HepG2 (cell line): ENCODE measurements around the gene MMS19. TPM values are rescaled to one million over a fixed set of nuclear protein-coding genes. Genes with fewer than 3 reads are reported as not detected.
A peak's percentile ranks its signal among the peaks of the same experiment; 100 is the strongest.

ENCODE experiments used
- EHMT2 ChIP-seq: fragments of 200-600 bp; sonication (generic); IDR thresholded peaks from 2 replicates; pipeline ENCODE4 v1.7.0; 2017; ENCODE audit warnings: antibody characterized with exemption, low read depth, low read length, borderline replicate concordance
- GABPA ChIP-seq, 2 experiments: IDR thresholded peaks; 2 replicates each; pipeline ENCODE4 v1.6.1; 2011 to 2016; ENCODE audit warnings: low read depth in 2 of 2, low read length in 1 of 2, missing biosample characterization in 1 of 2, missing genetic modification characterization in 1 of 2
- KDM3A ChIP-seq: IDR thresholded peaks from 2 replicates; pipeline ENCODE4 v1.6.1; 2018; ENCODE audit warnings: low read depth, missing compliant biosample characterization
- MED1 ChIP-seq: sonication (generic); formaldehyde crosslinking; IDR thresholded peaks from 2 replicates; pipeline ENCODE4 v1.4.0; 2020; ENCODE audit warnings: missing genetic modification reagents
- PPARG ChIP-seq: conservative IDR thresholded peaks from 2 replicates; pipeline ENCODE4 v1.6.1; 2016; ENCODE audit warnings: missing biosample characterization, missing genetic modification reagents
- REPIN1 ChIP-seq: sonication (generic); formaldehyde crosslinking; IDR thresholded peaks from 2 replicates; pipeline ENCODE4 v1.8.0; 2022; ENCODE audit warnings: missing genetic modification reagents, low read depth, mild to moderate bottlenecking, borderline replicate concordance
- RXRB ChIP-seq: IDR thresholded peaks from 2 replicates; pipeline ENCODE4 v1.6.1; 2016; ENCODE audit warnings: borderline replicate concordance, missing genetic modification reagents, missing compliant biosample characterization
- SIX4 ChIP-seq: sonication (generic); formaldehyde crosslinking; IDR thresholded peaks from 2 replicates; pipeline ENCODE4 v1.4.0; 2020; ENCODE audit warnings: missing genetic modification reagents
- TBX2 ChIP-seq: sonication (generic); formaldehyde crosslinking; IDR thresholded peaks from 2 replicates; pipeline ENCODE4 v1.5.0; 2020; ENCODE audit warnings: missing genetic modification reagents, mild to moderate bottlenecking, borderline replicate concordance
- ZNF205 ChIP-seq: IDR thresholded peaks from 2 replicates; pipeline ENCODE4 v1.6.1; 2018; ENCODE audit warnings: missing biosample characterization, missing genetic modification reagents
- ZNF235 ChIP-seq: sonication (generic); formaldehyde crosslinking; IDR thresholded peaks from 2 replicates; pipeline ENCODE4 v1.8.1; 2023; ENCODE audit warnings: mild to moderate bottlenecking, missing genetic modification reagents, borderline replicate concordance
- ZNF317 ChIP-seq: sonication (generic); formaldehyde crosslinking; IDR thresholded peaks from 2 replicates; pipeline ENCODE4 v1.5.0; 2020; ENCODE audit warnings: mild to moderate bottlenecking, missing genetic modification reagents
- ZNF549 ChIP-seq: sonication (generic); formaldehyde crosslinking; IDR thresholded peaks from 2 replicates; pipeline ENCODE4 v1.5.0; 2020; ENCODE audit warnings: missing genetic modification reagents
- ZNF746 ChIP-seq: sonication (generic); formaldehyde crosslinking; IDR thresholded peaks from 2 replicates; pipeline ENCODE4 v1.8.0; 2022; ENCODE audit warnings: mild to moderate bottlenecking, missing genetic modification reagents
- ZNF761 ChIP-seq: sonication (generic); formaldehyde crosslinking; conservative IDR thresholded peaks from 2 replicates; pipeline ENCODE4 v1.4.0; 2020; ENCODE audit warnings: mild to moderate bottlenecking, missing genetic modification reagents
- ZNF768 ChIP-seq: sonication (generic); formaldehyde crosslinking; IDR thresholded peaks from 2 replicates; pipeline ENCODE4 v1.4.0; 2020; ENCODE audit warnings: missing genetic modification reagents
- polyA plus RNA-seq, 8 experiments: library from polyadenylated mRNA; depleted of rRNA in 3 of 8; stranded (reverse) in 7 of 8; unstranded in 1 of 8; fragments of >200 nt; fragmentation: Illumina TruSeq in 4 of 8; extraction: Trizol in 4 of 8; gene quantifications; 2 replicates each; pipeline versions ENCODE4 v1.2.1 to v1.2.3, GENCODE V29; 2011 to 2016; ENCODE audit warnings: low read depth in 4 of 8, missing spikeins in 1 of 8, mixed read lengths in 1 of 8; ENCODE audit not compliant: insufficient read depth in 1 of 8
- total RNA-seq, 5 experiments: library from RNA; depleted of rRNA; stranded (reverse); fragments of >200 nt; fragmentation: Illumina TruSeq; extraction: Trizol; gene quantifications; 2 replicates each; pipeline ENCODE4 v1.2.3, GENCODE V29; 2016; ENCODE audit warnings: low read depth in 1 of 5
- TF ChIP-seq, protein P1 (sequence below): sonication (generic); formaldehyde crosslinking; IDR thresholded peaks from 2 replicates; pipeline ENCODE4 v1.5.1; 2020; ENCODE audit warnings: mild to moderate bottlenecking, missing genetic modification reagents, moderate library complexity
- TF ChIP-seq, protein P2 (sequence below): sonication (generic); IDR thresholded peaks from 2 replicates; pipeline ENCODE4 v1.6.1; 2016; ENCODE audit warnings: low read depth, borderline replicate concordance
- TF ChIP-seq, protein P3 (sequence below): IDR thresholded peaks from 2 replicates; pipeline ENCODE4 v1.6.1; 2016
- TF ChIP-seq, protein P4 (sequence below): IDR thresholded peaks from 2 replicates; pipeline ENCODE4 v1.4.0; 2020; ENCODE audit warnings: mild to moderate bottlenecking, missing genetic modification reagents

The MMS19 gene
- total and polyA plus RNA-seq, 2 of the 13 experiments (the other 11 are each of a cell fraction or from before 2014, with no cell fraction given) = 76.4 to 107 TPM

DNA sequence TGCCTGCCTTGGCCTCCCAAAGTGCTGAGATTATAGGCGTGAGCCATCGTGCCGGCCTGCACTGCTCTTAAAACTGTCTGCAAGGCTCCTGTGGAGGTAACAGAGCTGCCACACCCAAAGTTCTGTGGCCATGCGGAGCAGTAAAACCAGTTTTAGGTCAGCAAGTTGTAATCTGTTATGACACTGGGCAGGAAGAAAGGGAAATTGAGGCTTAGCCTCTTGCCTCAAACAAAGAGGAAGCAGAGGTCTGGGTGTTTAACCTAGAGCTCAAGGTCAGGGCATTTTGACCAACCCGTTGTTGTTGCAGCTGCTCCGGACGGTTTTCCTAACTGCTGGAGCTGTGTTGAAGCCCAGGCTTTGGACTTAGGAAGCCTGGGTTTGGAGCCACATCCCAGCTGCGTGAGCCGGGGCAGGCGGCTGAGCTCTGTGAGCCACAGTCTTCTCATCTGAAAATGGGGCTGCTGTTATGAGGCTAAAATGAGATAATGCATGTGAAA, 89.7 kb downstream of the MMS19 start (continued):
- TF ChIP-seq, protein P1, sequence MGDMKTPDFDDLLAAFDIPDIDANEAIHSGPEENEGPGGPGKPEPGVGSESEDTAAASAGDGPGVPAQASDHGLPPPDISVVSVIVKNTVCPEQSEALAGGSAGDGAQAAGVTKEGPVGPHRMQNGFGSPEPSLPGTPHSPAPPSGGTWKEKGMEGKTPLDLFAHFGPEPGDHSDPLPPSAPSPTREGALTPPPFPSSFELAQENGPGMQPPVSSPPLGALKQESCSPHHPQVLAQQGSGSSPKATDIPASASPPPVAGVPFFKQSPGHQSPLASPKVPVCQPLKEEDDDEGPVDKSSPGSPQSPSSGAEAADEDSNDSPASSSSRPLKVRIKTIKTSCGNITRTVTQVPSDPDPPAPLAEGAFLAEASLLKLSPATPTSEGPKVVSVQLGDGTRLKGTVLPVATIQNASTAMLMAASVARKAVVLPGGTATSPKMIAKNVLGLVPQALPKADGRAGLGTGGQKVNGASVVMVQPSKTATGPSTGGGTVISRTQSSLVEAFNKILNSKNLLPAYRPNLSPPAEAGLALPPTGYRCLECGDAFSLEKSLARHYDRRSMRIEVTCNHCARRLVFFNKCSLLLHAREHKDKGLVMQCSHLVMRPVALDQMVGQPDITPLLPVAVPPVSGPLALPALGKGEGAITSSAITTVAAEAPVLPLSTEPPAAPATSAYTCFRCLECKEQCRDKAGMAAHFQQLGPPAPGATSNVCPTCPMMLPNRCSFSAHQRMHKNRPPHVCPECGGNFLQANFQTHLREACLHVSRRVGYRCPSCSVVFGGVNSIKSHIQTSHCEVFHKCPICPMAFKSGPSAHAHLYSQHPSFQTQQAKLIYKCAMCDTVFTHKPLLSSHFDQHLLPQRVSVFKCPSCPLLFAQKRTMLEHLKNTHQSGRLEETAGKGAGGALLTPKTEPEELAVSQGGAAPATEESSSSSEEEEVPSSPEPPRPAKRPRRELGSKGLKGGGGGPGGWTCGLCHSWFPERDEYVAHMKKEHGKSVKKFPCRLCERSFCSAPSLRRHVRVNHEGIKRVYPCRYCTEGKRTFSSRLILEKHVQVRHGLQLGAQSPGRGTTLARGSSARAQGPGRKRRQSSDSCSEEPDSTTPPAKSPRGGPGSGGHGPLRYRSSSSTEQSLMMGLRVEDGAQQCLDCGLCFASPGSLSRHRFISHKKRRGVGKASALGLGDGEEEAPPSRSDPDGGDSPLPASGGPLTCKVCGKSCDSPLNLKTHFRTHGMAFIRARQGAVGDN (CRISPR knock-in tag) = peak; percentile 78
- TF ChIP-seq EHMT2 = no peak
- TF ChIP-seq GABPA (IDR thresholded peaks at IDR 0.05; ENCODE audit: low read depth, low read length) = no peak
- TF ChIP-seq GABPA (CRISPR knock-in tag; IDR thresholded peaks at IDR 0.05; ENCODE audit: low read depth) = 0 out of 2 replicates have a peak, but pooled peaks have one; percentile 16
- TF ChIP-seq SIX4 = no peak
- peak; percentile 67 for TF ChIP-seq MED1 (CRISPR knock-in tag)
- 0 out of 2 replicates have a peak, but pooled peaks have one; percentile 19 for TF ChIP-seq PPARG (CRISPR knock-in tag)
- TF ChIP-seq RXRB (CRISPR knock-in tag) = peak; percentile 77; the same call in 1 of the 2 replicates
- TF ChIP-seq ZNF317 (CRISPR knock-in tag) = no peak
- TF ChIP-seq ZNF768 = peak; percentile 32; the same call in 1 of the 2 replicates
- TF ChIP-seq ZNF235 = no peak
- TF ChIP-seq, protein P2, sequence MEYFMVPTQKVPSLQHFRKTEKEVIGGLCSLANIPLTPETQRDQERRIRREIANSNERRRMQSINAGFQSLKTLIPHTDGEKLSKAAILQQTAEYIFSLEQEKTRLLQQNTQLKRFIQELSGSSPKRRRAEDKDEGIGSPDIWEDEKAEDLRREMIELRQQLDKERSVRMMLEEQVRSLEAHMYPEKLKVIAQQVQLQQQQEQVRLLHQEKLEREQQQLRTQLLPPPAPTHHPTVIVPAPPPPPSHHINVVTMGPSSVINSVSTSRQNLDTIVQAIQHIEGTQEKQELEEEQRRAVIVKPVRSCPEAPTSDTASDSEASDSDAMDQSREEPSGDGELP = peak; percentile 81
- peak; percentile 61; the same call in 1 of the 2 replicates for TF ChIP-seq TBX2
- peak; percentile 60; the same call in 1 of the 2 replicates for TF ChIP-seq ZNF746
- TF ChIP-seq REPIN1 (CRISPR knock-in tag) = no peak
- 0 out of 2 replicates have a peak, but pooled peaks have one; percentile 30 for TF ChIP-seq KDM3A (CRISPR knock-in tag)
- no peak for TF ChIP-seq ZNF549 (CRISPR knock-in tag)
- TF ChIP-seq, protein P3, sequence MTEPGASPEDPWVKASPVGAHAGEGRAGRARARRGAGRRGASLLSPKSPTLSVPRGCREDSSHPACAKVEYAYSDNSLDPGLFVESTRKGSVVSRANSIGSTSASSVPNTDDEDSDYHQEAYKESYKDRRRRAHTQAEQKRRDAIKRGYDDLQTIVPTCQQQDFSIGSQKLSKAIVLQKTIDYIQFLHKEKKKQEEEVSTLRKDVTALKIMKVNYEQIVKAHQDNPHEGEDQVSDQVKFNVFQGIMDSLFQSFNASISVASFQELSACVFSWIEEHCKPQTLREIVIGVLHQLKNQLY (CRISPR knock-in tag) = peak; percentile 33; the same call in 1 of the 2 replicates
- 0 out of 2 replicates have a peak, but pooled peaks have one; percentile 50 for TF ChIP-seq ZNF761 (CRISPR knock-in tag)
- peak; percentile 71; the same call in 1 of the 2 replicates for TF ChIP-seq ZNF205 (CRISPR knock-in tag)
- TF ChIP-seq, protein P4, sequence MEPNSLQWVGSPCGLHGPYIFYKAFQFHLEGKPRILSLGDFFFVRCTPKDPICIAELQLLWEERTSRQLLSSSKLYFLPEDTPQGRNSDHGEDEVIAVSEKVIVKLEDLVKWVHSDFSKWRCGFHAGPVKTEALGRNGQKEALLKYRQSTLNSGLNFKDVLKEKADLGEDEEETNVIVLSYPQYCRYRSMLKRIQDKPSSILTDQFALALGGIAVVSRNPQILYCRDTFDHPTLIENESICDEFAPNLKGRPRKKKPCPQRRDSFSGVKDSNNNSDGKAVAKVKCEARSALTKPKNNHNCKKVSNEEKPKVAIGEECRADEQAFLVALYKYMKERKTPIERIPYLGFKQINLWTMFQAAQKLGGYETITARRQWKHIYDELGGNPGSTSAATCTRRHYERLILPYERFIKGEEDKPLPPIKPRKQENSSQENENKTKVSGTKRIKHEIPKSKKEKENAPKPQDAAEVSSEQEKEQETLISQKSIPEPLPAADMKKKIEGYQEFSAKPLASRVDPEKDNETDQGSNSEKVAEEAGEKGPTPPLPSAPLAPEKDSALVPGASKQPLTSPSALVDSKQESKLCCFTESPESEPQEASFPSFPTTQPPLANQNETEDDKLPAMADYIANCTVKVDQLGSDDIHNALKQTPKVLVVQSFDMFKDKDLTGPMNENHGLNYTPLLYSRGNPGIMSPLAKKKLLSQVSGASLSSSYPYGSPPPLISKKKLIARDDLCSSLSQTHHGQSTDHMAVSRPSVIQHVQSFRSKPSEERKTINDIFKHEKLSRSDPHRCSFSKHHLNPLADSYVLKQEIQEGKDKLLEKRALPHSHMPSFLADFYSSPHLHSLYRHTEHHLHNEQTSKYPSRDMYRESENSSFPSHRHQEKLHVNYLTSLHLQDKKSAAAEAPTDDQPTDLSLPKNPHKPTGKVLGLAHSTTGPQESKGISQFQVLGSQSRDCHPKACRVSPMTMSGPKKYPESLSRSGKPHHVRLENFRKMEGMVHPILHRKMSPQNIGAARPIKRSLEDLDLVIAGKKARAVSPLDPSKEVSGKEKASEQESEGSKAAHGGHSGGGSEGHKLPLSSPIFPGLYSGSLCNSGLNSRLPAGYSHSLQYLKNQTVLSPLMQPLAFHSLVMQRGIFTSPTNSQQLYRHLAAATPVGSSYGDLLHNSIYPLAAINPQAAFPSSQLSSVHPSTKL (CRISPR knock-in tag) = peak; percentile 54
